HepG2 (cell line): Measurements from ENCODE around the gene C1QTNF3. TPM values are rescaled to one million over a fixed set of nuclear protein-coding genes. Genes with fewer than 3 reads are reported as not detected.

Experiments
- ARNT2 ChIP-seq: sonication (generic); formaldehyde crosslinking; IDR thresholded peaks from 2 replicates; pipeline ENCODE4 v1.8.0; 2022; ENCODE audit warnings: mild to moderate bottlenecking, low read depth, missing genetic modification reagents, moderate library complexity
- ATF7-NPFF ChIP-seq: sonication (generic); formaldehyde crosslinking; IDR thresholded peaks from 2 replicates; pipeline ENCODE4 v1.8.1; 2023; ENCODE audit warnings: mild to moderate bottlenecking, low read depth, missing genetic modification reagents, moderate library complexity
- BRD4 ChIP-seq: sonication (generic); formaldehyde crosslinking; IDR thresholded peaks from 2 replicates; pipeline ENCODE4 v1.4.0; 2020; ENCODE audit warnings: missing genetic modification reagents
- CBX5 ChIP-seq: sonication (generic); formaldehyde crosslinking; IDR thresholded peaks from 2 replicates; pipeline ENCODE4 v1.4.0; 2020; ENCODE audit warnings: missing genetic modification reagents, borderline replicate concordance
- DBP ChIP-seq: sonication (generic); formaldehyde crosslinking; IDR thresholded peaks from 2 replicates; pipeline ENCODE4 v1.4.0; 2020; ENCODE audit warnings: missing genetic modification reagents; ENCODE audit errors: not compliant biosample characterization
- EP300 ChIP-seq, 3 experiments: sonication (generic) in 1 of 3; formaldehyde crosslinking in 1 of 3; IDR thresholded peaks; 2 replicates each; pipeline versions ENCODE4 v1.5.1 to v1.6.1; 2011 to 2020; ENCODE audit warnings: low read depth in 2 of 3, low read length in 2 of 3, borderline replicate concordance in 1 of 3, improper control_type of control experiment in 1 of 3, mild to moderate bottlenecking in 1 of 3, missing genetic modification reagents in 1 of 3, moderate library complexity in 1 of 3
- ETV5 ChIP-seq: IDR thresholded peaks from 2 replicates; pipeline ENCODE4 v1.6.1; 2018; ENCODE audit warnings: missing biosample characterization, missing genetic modification reagents, inconsistent platforms, borderline replicate concordance
- GPN1 ChIP-seq: sonication (generic); formaldehyde crosslinking; IDR thresholded peaks from 2 replicates; pipeline ENCODE4 v1.5.1; 2020; ENCODE audit warnings: missing genetic modification reagents, borderline replicate concordance
- JDP2 ChIP-seq: sonication (generic); formaldehyde crosslinking; IDR thresholded peaks from 2 replicates; pipeline ENCODE4 v1.8.1; 2022; ENCODE audit warnings: missing genetic modification reagents, borderline replicate concordance
- NCOA2 ChIP-seq: sonication (generic); formaldehyde crosslinking; IDR thresholded peaks from 2 replicates; pipeline ENCODE4 v1.8.0; 2022; ENCODE audit warnings: inconsistent platforms
- NFKBIZ ChIP-seq: IDR thresholded peaks from 2 replicates; pipeline ENCODE4 v1.6.1; 2018; ENCODE audit warnings: missing genetic modification reagents, missing compliant biosample characterization
- NONO ChIP-seq, 2 experiments: fragments of 450-650 bp in 1 of 2; sonication (generic) in 1 of 2; formaldehyde crosslinking in 1 of 2; IDR thresholded peaks in 1 of 2; conservative IDR thresholded peaks in 1 of 2; 2 replicates each; pipeline versions ENCODE4 v1.6.1 to v1.8.0; 2017 to 2022; ENCODE audit warnings: mild to moderate bottlenecking in 1 of 2, missing genetic modification reagents in 1 of 2, moderate library complexity in 1 of 2
- NR2C2 ChIP-seq: sonication (generic); formaldehyde crosslinking; IDR thresholded peaks from 2 replicates; pipeline ENCODE4 v1.4.0; 2020; ENCODE audit warnings: missing genetic modification reagents, mild to moderate bottlenecking, moderate library complexity, borderline replicate concordance
- SOX6 ChIP-seq, 2 experiments: fragments of 450-650 bp in 1 of 2; sonication (generic) in 1 of 2; formaldehyde crosslinking in 1 of 2; IDR thresholded peaks; 2 replicates each; pipeline versions ENCODE4 v1.4.0 to v1.6.1; 2017 to 2020; ENCODE audit warnings: antibody characterized with exemption in 1 of 2, mild to moderate bottlenecking in 1 of 2, missing genetic modification reagents in 1 of 2
- TARDBP ChIP-seq: sonication (generic); formaldehyde crosslinking; IDR thresholded peaks from 2 replicates; pipeline ENCODE4 v1.8.0; 2022; ENCODE audit warnings: mild to moderate bottlenecking, missing genetic modification reagents
- XBP1 ChIP-seq: sonication (generic); formaldehyde crosslinking; IDR thresholded peaks from 2 replicates; pipeline ENCODE4 v1.5.0; 2020; ENCODE audit warnings: missing genetic modification reagents
- ZBTB38 ChIP-seq: sonication (generic); formaldehyde crosslinking; IDR thresholded peaks from 2 replicates; pipeline ENCODE4 v1.5.1; 2020; ENCODE audit warnings: mild to moderate bottlenecking, missing genetic modification reagents
- ZC3H4 ChIP-seq: sonication (generic); formaldehyde crosslinking; IDR thresholded peaks from 2 replicates; pipeline ENCODE4 v1.4.0; 2020; ENCODE audit warnings: missing genetic modification reagents, borderline replicate concordance
- ZMYM4 ChIP-seq: sonication (generic); formaldehyde crosslinking; IDR thresholded peaks from 2 replicates; pipeline ENCODE4 v1.8.1; 2023; ENCODE audit warnings: mild to moderate bottlenecking, missing genetic modification reagents
- ZNF264 ChIP-seq: sonication (generic); formaldehyde crosslinking; IDR thresholded peaks from 2 replicates; pipeline ENCODE4 v1.4.0; 2020; ENCODE audit warnings: missing genetic modification reagents
- ZNF292 ChIP-seq: sonication (generic); formaldehyde crosslinking; IDR thresholded peaks from 2 replicates; pipeline ENCODE4 v1.8.1; 2022; ENCODE audit warnings: mild to moderate bottlenecking, low read depth, missing genetic modification reagents, borderline replicate concordance
- ZNF33B ChIP-seq: sonication (generic); formaldehyde crosslinking; IDR thresholded peaks from 2 replicates; pipeline ENCODE4 v1.5.1; 2020; ENCODE audit warnings: mild to moderate bottlenecking, missing genetic modification reagents
- ZNF557 ChIP-seq: sonication (generic); formaldehyde crosslinking; IDR thresholded peaks from 2 replicates; pipeline ENCODE4 v1.4.0; 2020; ENCODE audit warnings: missing genetic modification reagents
- ZNF619 ChIP-seq: sonication (generic); formaldehyde crosslinking; IDR thresholded peaks from 2 replicates; pipeline ENCODE4 v1.4.0; 2020; ENCODE audit warnings: mild to moderate bottlenecking, missing genetic modification reagents
- ZNF761 ChIP-seq: sonication (generic); formaldehyde crosslinking; conservative IDR thresholded peaks from 2 replicates; pipeline ENCODE4 v1.4.0; 2020; ENCODE audit warnings: mild to moderate bottlenecking, missing genetic modification reagents
- ZNF773 ChIP-seq: sonication (generic); formaldehyde crosslinking; IDR thresholded peaks from 2 replicates; pipeline ENCODE4 v1.4.0; 2020; ENCODE audit warnings: missing genetic modification reagents, borderline replicate concordance
- ZSCAN22 ChIP-seq: sonication (generic); formaldehyde crosslinking; IDR thresholded peaks from 2 replicates; pipeline ENCODE4 v1.4.0; 2020; ENCODE audit warnings: mild to moderate bottlenecking, missing genetic modification reagents
- ZSCAN31 ChIP-seq: sonication (generic); formaldehyde crosslinking; IDR thresholded peaks from 2 replicates; pipeline ENCODE4 v1.5.0; 2020; ENCODE audit warnings: low read depth, mild to moderate bottlenecking, missing genetic modification reagents
- polyA plus RNA-seq, 8 experiments: library from polyadenylated mRNA; depleted of rRNA in 3 of 8; stranded (reverse) in 7 of 8; unstranded in 1 of 8; fragments of >200 nt; fragmentation: Illumina TruSeq in 4 of 8; extraction: Trizol in 4 of 8; gene quantifications; 2 replicates each; pipeline versions ENCODE4 v1.2.1 to v1.2.3, GENCODE V29; 2011 to 2016; ENCODE audit warnings: low read depth in 4 of 8, missing spikeins in 1 of 8, mixed read lengths in 1 of 8; ENCODE audit not compliant: insufficient read depth in 1 of 8
- total RNA-seq, 5 experiments: library from RNA; depleted of rRNA; stranded (reverse); fragments of >200 nt; fragmentation: Illumina TruSeq; extraction: Trizol; gene quantifications; 2 replicates each; pipeline ENCODE4 v1.2.3, GENCODE V29; 2016; ENCODE audit warnings: low read depth in 1 of 5

Gene C1QTNF3
- total and polyA plus RNA-seq, 2 of the 13 experiments (the other 11 are each of a cell fraction or from before 2014, with no cell fraction given), result 3.3 to 10.8 TPM

GRCh38 chr5:34007621-34008600, 35.1 kb downstream of the C1QTNF3 start, which contains the start of gene AMACR (continued):
- 0 out of 2 replicates have a peak, but pooled peaks have one; percentile 28 for TF ChIP-seq ZNF773 (CRISPR knock-in tag)
- no peak for TF ChIP-seq DBP (CRISPR knock-in tag)
- 0 out of 2 replicates have a peak, but pooled peaks have one; percentile 31 for TF ChIP-seq GPN1 (CRISPR knock-in tag)
- no peak for TF ChIP-seq TARDBP
- TF ChIP-seq NR2C2 (CRISPR knock-in tag), result no peak; the same call in 1 of the 2 replicates
- peak; percentile 89 for TF ChIP-seq ARNT2 (CRISPR knock-in tag)
- peak; percentile 49 for TF ChIP-seq ETV5 (CRISPR knock-in tag)
- peak; percentile 32; the same call in 1 of the 2 replicates for TF ChIP-seq NFKBIZ
- no peak for TF ChIP-seq ZC3H4
- TF ChIP-seq ZNF557 (CRISPR knock-in tag), result peak; percentile 58; the same call in 1 of the 2 replicates
- TF ChIP-seq EP300 (IDR thresholded peaks at IDR 0.05; ENCODE audit: low read depth in 2 of 2, low read length in 2 of 2), result peak in 1 of 2 experiments; percentile 61; a peak in 2 of 4 replicates
- TF ChIP-seq EP300 (CRISPR knock-in tag; IDR thresholded peaks at IDR 0.05; ENCODE audit: borderline replicate concordance), result peak; percentile 47; the same call in 1 of the 2 replicates
- TF ChIP-seq XBP1 (CRISPR knock-in tag), result no peak
- TF ChIP-seq ZNF292, result peak; percentile 77; the same call in 1 of the 2 replicates
- peak; percentile 74 for TF ChIP-seq BRD4 (CRISPR knock-in tag)
- peak; percentile 83 for TF ChIP-seq ATF7-NPFF (CRISPR knock-in tag)
- TF ChIP-seq ZSCAN22 (CRISPR knock-in tag), result peak; percentile 12; the same call in 1 of the 2 replicates
- 0 out of 2 replicates have a peak, but pooled peaks have one; percentile 69 for TF ChIP-seq ZNF33B
- TF ChIP-seq SOX6 (IDR thresholded peaks at IDR 0.05), result no peak
- peak; percentile 80 for TF ChIP-seq SOX6 (CRISPR knock-in tag; IDR thresholded peaks at IDR 0.05)
- TF ChIP-seq NCOA2, result peak; percentile 43; the same call in 1 of the 2 replicates
- peak; percentile 68; the same call in 1 of the 2 replicates for TF ChIP-seq ZNF264 (CRISPR knock-in tag)
- peak; percentile 91 for TF ChIP-seq ZMYM4 (CRISPR knock-in tag)
- no peak for TF ChIP-seq NONO (IDR thresholded peaks at IDR 0.05)
- peak; percentile 83; the same call in 1 of the 2 replicates for TF ChIP-seq NONO (CRISPR knock-in tag; conservative IDR thresholded peaks at IDR 0.05)
- TF ChIP-seq JDP2 (CRISPR knock-in tag), result no peak
- TF ChIP-seq CBX5 (CRISPR knock-in tag), result peak; percentile 42; the same call in 1 of the 2 replicates
- TF ChIP-seq ZNF619 (CRISPR knock-in tag), result no peak
- peak; percentile 62; the same call in 1 of the 2 replicates for TF ChIP-seq ZNF761
- peak; percentile 35; the same call in 1 of the 2 replicates for TF ChIP-seq ZBTB38 (CRISPR knock-in tag)
- peak; percentile 82; the same call in 1 of the 2 replicates for TF ChIP-seq ZSCAN31 (CRISPR knock-in tag)
